GM13977 (cell line): Measurements from ENCODE around the gene DEPP1.

ENCODE experiments used
- DNase-seq: peaks from one replicate; pipeline ENCODE4 v3.0.0; 2012; ENCODE audit warnings: low spot score
- in situ Hi-C: fragments of 300-500 bp; cut with MboI; formaldehyde crosslinking; loops from one replicate; pipeline ENCODE4 v1.12.0; 2022; ENCODE audit warnings: low sequenced_read_pairs, low pct_unique_long_range_greater_than_20kb, mixed read lengths, inconsistent platforms; ENCODE audit not compliant: unreplicated experiment
- TF ChIP-seq, protein P1 (sequence below): IDR thresholded peaks from 2 replicates; pipeline ENCODE4 v1.5.1; 2012; ENCODE audit warnings: mild to moderate bottlenecking, control low read depth; ENCODE audit not compliant: insufficient read depth; ENCODE audit errors: extremely low read depth, missing control alignments

DEPP1 gene

DNA sequence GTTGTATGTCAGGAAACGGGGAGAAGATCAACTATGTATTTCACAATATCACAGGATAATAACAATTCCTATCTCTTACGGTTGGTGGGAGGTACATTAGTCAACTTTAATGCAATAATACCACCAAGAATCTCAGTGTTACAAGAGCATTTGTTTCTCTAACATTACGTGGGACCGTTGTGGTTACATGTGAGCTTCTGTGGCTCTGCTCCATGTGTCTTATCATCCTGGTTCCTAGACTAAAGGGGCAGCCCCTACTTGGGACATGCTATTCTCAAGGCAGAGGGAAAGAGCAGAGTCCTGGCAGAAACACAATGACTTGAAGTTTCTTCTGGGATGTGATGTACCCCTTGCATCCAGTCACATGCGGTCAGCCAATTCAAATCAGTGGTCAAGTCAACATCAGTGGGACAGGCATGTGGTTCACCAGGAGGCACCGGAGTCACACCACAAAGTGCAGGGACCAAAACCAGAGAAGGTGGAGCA is 19.6 kb upstream of the DEPP1 start:
- in situ Hi-C loops, result no loop called here
- TF ChIP-seq, protein P1, sequence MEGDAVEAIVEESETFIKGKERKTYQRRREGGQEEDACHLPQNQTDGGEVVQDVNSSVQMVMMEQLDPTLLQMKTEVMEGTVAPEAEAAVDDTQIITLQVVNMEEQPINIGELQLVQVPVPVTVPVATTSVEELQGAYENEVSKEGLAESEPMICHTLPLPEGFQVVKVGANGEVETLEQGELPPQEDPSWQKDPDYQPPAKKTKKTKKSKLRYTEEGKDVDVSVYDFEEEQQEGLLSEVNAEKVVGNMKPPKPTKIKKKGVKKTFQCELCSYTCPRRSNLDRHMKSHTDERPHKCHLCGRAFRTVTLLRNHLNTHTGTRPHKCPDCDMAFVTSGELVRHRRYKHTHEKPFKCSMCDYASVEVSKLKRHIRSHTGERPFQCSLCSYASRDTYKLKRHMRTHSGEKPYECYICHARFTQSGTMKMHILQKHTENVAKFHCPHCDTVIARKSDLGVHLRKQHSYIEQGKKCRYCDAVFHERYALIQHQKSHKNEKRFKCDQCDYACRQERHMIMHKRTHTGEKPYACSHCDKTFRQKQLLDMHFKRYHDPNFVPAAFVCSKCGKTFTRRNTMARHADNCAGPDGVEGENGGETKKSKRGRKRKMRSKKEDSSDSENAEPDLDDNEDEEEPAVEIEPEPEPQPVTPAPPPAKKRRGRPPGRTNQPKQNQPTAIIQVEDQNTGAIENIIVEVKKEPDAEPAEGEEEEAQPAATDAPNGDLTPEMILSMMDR, result no peak
- no peak for DNase-seq

DNA sequence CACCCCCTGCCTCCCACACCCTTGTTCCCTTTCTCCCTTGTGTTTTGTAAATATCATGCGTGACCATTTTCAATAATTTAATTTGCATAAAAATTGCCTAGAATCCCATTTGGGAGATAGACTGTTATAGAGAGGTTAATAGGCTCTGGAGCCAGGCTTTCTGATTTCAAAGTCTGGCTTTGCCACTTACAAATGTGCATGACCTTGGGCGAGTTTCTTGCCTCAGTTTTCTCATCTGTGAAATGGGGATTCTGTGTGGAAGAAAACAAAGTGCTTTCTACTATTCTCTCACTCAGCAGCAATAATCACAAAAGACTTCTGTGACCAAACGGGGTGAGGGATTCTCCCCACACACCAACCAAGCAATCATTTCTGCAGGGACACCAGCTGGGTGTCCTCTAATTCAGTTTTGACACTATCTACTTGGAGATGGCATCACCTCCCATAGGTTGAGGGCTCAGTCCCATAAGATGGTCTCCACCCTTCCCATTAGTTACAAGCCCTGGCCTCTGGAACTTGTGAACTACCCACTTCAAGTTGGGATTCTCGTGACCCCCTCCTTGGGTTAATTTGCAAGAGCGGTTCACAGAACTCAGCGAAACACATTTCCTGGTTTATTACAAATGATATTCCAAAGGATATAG is 18.6 kb upstream of the DEPP1 start:
- TF ChIP-seq, protein P1, result no peak
- in situ Hi-C loops, result no loop called here
- DNase-seq, result no peak

DNA sequence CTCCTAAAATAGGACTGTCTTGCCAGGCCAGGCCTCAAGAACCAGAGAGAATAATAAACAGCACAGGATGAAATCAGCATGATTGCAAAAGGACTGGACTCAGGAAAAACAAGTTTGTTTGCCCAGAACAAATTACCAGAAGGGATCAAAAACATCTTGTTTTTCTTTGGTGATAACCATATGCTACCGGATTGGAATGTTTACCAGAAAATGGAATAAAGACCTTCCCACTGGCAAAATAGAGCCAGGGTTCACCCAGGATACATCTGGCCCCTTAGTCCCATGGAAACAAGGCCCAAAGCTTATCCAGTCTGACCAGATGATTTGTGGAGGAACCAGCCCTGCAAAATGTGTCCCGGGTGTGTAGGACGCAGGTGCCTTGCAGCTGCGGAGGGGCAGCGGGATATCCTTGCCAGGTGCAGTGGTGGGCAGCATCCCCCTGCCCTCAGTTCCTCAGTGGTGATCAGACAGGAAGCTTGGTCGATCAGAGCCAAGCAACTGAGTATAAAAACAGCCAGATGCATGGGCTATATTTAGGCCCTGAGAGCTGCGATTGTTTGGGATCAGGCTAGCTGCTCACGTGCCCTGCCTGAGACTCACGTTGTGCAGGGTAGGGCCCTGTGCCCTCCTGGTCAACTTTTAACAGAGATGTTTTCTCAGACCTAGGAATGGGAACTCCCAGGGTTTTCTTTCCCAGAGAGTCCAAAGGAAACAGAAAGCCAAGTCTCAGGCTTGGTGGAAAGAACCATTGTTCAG is 17.5 kb upstream of the DEPP1 start:
- in situ Hi-C loops, result no loop called here
- DNase-seq, result no peak
- TF ChIP-seq, protein P1, result no peak

DNA sequence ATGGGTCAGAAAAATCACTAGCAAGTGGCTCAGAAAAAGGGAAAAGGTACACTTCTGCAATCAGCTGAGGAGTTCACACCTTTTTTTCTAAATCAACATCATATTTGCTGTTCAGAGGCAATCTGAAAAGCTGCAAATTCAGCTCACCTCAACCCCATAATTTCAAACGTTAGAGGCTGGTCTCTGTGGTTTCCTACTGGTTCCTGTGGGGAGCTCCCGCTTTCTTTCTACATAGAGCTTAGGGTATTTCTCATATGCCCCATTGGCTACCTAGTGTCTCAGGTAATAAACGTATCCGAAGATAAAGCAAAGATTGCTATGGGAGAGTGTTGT is 16.9 kb upstream of the DEPP1 start:
- in situ Hi-C loops, result no loop called here
- TF ChIP-seq, protein P1, result no peak
- no peak for DNase-seq

DNA sequence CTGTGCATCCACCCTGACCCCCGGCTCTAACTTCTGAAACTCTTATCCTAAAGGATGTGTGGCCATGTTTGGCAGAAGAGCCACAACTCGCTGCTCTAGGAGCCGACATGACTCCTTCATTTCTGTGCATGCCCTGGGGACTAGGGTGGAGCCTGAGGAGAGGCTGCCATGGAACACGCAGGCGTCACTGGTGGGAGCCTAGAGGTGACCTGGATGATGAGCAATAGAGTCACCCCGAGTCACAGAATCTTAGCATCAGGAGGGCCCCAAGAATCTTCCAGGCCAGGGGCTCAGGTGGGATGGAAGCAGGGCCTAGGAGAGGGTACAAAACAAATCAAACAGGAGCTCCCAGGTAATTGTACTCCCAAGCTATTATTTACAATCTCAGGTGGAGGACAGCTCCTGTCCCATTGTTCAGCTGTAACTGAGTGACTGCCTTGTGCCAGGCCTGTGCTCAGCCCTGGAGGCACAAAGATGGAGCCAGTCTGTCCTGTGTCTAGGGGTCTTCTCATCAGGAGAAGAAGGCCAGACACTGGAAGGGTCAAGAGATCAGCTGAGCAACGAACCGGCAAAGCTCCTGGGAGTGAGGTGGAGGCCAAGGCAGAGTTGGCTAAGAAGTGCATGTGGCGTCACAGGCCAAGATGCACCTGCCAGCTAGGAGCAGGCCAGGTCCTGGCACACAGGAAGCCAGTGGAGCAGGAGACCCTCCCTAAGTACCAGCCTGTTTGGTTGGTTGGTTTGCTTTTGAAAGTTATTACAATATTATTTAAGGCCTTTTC is 16.3 kb upstream of the DEPP1 start:
- in situ Hi-C loops, result no loop called here
- DNase-seq, result no peak
- TF ChIP-seq, protein P1, result no peak

DNA sequence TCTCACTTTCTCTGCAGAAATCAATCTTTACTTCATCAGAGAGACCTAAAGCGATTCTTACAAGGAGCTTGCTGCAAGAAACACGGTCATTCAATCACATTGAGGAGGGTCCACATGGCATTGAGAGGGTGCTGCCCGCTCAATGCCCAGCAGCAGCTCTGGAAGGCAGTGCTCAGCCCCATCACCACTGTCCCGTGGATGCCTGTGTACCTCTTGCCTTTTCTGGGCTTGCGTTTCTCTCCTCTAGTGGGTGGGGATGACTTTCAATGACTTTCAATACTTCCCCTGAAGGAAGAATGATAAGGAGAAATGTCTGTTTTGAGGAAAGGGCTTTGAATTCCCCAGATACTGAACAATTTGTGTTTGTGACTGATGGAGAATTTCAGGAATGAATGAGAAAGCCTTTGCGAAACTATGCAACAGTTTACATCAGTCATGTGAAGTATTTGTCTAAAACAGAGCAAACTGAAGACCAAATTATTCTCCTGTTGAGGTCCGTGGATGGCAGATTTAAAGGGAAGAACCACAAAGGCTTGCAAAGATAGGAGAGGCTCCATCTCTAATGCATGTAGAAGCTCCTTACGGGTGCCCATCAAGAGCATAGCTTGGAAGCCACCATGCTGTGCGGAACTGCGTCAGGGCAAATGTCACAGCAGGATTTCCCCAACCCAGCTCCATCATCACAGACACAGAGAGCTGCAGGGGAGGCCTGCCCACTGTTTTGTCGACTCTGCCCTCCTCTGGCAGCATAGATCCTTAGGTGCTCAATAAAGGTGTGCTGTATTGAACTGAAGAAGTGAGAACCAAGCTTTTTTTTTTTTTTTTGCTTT is 15.5 kb upstream of the DEPP1 start:
- no peak for DNase-seq
- in situ Hi-C loops, result no loop called here
- TF ChIP-seq, protein P1, result no peak
